Right atrium auricular region (tissue), 2 donors: Measurements from ENCODE around the gene P2RY6. TPM values are rescaled to one million over a fixed set of nuclear protein-coding genes. Genes with fewer than 3 reads are reported as not detected.

ENCODE experiments used
- DNase-seq: peaks from one replicate; pipeline ENCODE4 v3.0.0-alpha.2; 2019; ENCODE audit warnings: low spot score
- H3K27ac ChIP-seq, 2 donors: fragments of 200-600 bp; sonication (generic); 1 replicate in 1 of 2; 2 replicates in 1 of 2; pipeline ENCODE4 v1.5.1; 2016 to 2019
- H3K27me3 ChIP-seq, 2 donors: fragments of 200-600 bp; sonication (generic); one replicate each; pipeline versions ENCODE4 v1.5.1 to v1.6.0; 2017 to 2019
- H3K36me3 ChIP-seq: fragments of 200-600 bp; sonication (generic); one replicate; pipeline ENCODE4 v1.5.1; 2016
- H3K4me1 ChIP-seq, 2 donors: fragments of 200-600 bp; sonication (generic); one replicate each; pipeline versions ENCODE4 v1.5.1 to v1.6.0; 2017 to 2019
- H3K4me3 ChIP-seq, 2 donors: fragments of 200-600 bp; sonication (generic); 1 replicate in 1 of 2; 2 replicates in 1 of 2; pipeline ENCODE4 v1.5.1; 2017 to 2019; ENCODE audit warnings: mild to moderate bottlenecking in 1 of 2, moderate library complexity in 1 of 2
- H3K9me3 ChIP-seq, 2 donors: fragments of 200-600 bp; sonication (generic); one replicate each; pipeline ENCODE4 v1.5.1; 2019
- CTCF ChIP-seq, 2 donors: fragments of 200-600 bp; sonication (generic); IDR thresholded peaks; one replicate each; pipeline ENCODE4 v1.5.1; 2019; ENCODE audit warnings: antibody characterized with exemption in 2 of 2
- total RNA-seq, 2 donors: library from RNA; depleted of rRNA; stranded (reverse); fragments of >200 nt; gene quantifications; one replicate each; pipeline ENCODE4 v1.1.0, GENCODE V29; 2016

P2RY6 gene
- total RNA-seq, 2 donors from 2014 or later = 0.19 to 1.9 TPM

- DNase-seq = peak; percentile 5
- peaks cover 0 to 28% of the 10 kb centered on the region in 2 donors for H3K4me1 ChIP-seq
- no peak overlapping the region for H3K27ac ChIP-seq
Observed at GRCh38 chr11:73263640-73264039, 8.5 kb upstream of the P2RY6 start.

DNA sequence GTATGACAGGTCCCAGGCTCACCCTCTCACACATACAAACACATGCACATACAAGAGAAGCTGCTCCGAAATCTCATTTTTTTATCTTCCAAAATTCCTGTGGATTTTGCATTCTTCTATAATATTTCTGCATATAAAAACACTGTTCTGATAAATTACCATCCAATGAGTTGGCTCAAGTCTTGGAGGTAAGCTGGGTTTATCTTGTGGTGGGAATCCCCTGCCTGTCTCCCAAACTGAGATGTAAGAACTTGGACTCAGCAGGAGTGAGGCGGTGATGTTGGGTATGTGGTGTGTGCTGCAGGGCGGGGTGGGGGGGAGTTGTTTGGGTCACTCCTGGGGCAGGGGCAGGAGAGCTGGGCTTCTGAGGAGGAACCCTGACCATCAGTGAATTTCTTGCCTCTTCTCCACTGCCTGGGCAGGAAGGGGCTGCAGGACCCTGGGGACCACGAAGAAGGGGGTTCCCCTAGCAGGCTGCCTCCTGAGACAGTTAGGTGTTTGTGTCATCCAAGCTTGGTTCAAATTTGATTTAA, 6.8 kb upstream of the P2RY6 start:
- peaks cover 0 to 38% of the 10 kb centered on the region in 2 donors for H3K4me1 ChIP-seq
- DNase-seq = peak; percentile 18
- no peak for TF ChIP-seq CTCF (IDR thresholded peaks at IDR 0.05)
- H3K27ac ChIP-seq = no peak overlapping the region
- no peak overlapping the region for H3K4me3 ChIP-seq
- no peaks in the 10 kb centered on the region for H3K27me3 ChIP-seq
- H3K36me3 ChIP-seq = no peaks in the 10 kb centered on the region
- H3K9me3 ChIP-seq = no peaks in the 10 kb centered on the region

More at GRCh38 chr11:73263640-73264039, 8.5 kb upstream of the P2RY6 start:
- Histone ChIP-seq H3K9me3 (no peaks in the 10 kb centered on the region), H3K4me3 (no peak overlapping the region), H3K27me3 (no peaks in the 10 kb centered on the region), H3K36me3 (no peaks in the 10 kb centered on the region)
- TF ChIP-seq CTCF (IDR thresholded peaks at IDR 0.05) = no peak

DNA sequence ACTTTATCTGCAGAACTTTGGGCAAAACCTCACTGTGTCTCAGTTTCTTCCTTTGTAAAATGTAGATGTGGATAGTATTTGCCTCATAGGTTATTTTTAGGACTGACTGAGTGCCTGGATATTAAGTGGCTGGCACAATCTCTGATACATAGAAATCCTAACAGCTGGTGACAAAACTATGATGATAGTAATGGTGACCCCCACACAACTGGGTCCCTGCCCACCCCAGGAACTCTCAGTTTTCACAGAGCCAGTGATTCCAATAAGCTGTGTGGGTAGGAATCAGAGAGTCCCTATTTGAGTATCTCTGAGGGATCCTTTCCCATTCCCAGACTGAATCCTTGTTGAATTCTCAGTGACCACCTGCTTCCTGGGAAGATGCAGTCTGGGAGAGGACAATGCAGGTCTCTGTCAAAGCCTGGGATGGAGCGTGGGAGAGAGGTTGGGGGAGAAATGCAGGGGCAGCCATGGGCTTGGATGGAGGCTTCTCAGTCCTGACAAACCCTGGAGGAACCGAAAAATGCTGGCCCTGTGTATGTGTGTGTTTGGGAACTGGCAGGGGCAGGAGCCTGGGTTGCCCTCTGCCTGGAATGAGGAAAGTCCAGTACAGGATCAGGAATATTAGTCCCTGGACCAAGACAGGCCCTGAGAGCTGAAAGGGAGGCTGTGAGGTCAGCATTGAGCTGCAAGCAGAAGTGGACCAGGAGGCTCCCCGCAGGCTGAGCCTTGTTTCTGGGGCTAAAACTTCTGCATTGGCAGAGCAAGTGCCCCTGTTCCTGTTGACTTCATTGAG, 6.1 kb upstream of the P2RY6 start:
- Histone ChIP-seq H3K36me3 (no peaks in the 10 kb centered on the region), H3K4me1 (peaks cover 0 to 39% of the 10 kb centered on the region in 2 donors), H3K4me3 (no peak overlapping the region), H3K9me3 (no peaks in the 10 kb centered on the region), H3K27ac (no peak overlapping the region), H3K27me3 (no peaks in the 10 kb centered on the region)
- no peak for TF ChIP-seq CTCF (IDR thresholded peaks at IDR 0.05)
- peak; percentile 55 for DNase-seq

GRCh38 chr11:73266646-73267020, 5.5 kb upstream of the P2RY6 start:
- TF ChIP-seq CTCF (IDR thresholded peaks at IDR 0.05) = no peak
- Histone ChIP-seq H3K9me3 (no peaks in the 10 kb centered on the region), H3K4me3 (no peak overlapping the region), H3K27ac (no peak overlapping the region), H3K27me3 (no peaks in the 10 kb centered on the region), H3K36me3 (no peaks in the 10 kb centered on the region), H3K4me1 (peaks cover 0 to 41% of the 10 kb centered on the region in 2 donors)
- peak; percentile 54 for DNase-seq

- peak; percentile 43 for DNase-seq
- no peak for TF ChIP-seq CTCF (IDR thresholded peaks at IDR 0.05)
- H3K36me3 ChIP-seq = no peaks in the 10 kb centered on the region
- H3K27ac ChIP-seq = no peak overlapping the region
- no peaks in the 10 kb centered on the region for H3K9me3 ChIP-seq
- no peaks in the 10 kb centered on the region for H3K27me3 ChIP-seq
- H3K4me1 ChIP-seq = peaks cover 0 to 47% of the 10 kb centered on the region in 2 donors
- H3K4me3 ChIP-seq = no peak overlapping the region
Observed at GRCh38 chr11:73267122-73267846, 4.9 kb upstream of the P2RY6 start.
